SK-N-SH (cell line): ENCODE results near the gene NAT8L. TPM values are rescaled to one million over a fixed set of nuclear protein-coding genes. Genes with fewer than 3 reads are reported as not detected.

ENCODE experiments used
- CTCF ChIA-PET: fragments of 300-600, 350-600 bp; formaldehyde crosslinking; extraction: SDS; loops from one replicate; lab custom pipeline; 2021; lab: Yijun Ruan, JAX
- POLR2A ChIA-PET: fragments of 350-600 bp; sonication (Branson Sonifier 250); formaldehyde crosslinking; extraction: SDS; loops from one replicate; lab custom pipeline; 2020; ENCODE audit warnings: antibody characterized with exemption, inconsistent platforms; lab: Yijun Ruan, JAX
- DNase-seq: peaks from one replicate; pipeline ENCODE4 v3.0.0; 2012
- H2AFZ ChIP-seq: fragments of 200-600 bp; sonication (generic); 2 replicates; pipeline ENCODE4 v1.8.1; 2016; ENCODE audit warnings: antibody characterized with exemption, mild to moderate bottlenecking, low read depth
- H3F3A ChIP-seq: fragments of 200-600 bp; sonication (generic); replicated peaks from 2 replicates; pipeline ENCODE3; 2016; ENCODE audit warnings: antibody characterized with exemption, mild to moderate bottlenecking; ENCODE audit not compliant: insufficient read depth
- H3K27ac ChIP-seq, 2 experiments: fragments of 200-500 bp in 1 of 2; fragments of 200-600 bp in 1 of 2; sonication (Bioruptor generic) in 1 of 2; sonication (generic), shearing (Covaris generic) in 1 of 2; 2 replicates each; pipeline versions ENCODE4 v1.5.1 to v1.6.1; 2014 to 2016; ENCODE audit warnings: low read depth in 2 of 2, inconsistent platforms in 1 of 2, low read length in 1 of 2, mild to moderate bottlenecking in 1 of 2, mixed read lengths in 1 of 2
- H3K27me3 ChIP-seq: fragments of 200-600 bp; sonication (generic), shearing (Covaris generic); 2 replicates; pipeline ENCODE4 v1.6.1; 2016; ENCODE audit warnings: mixed run types; ENCODE audit not compliant: insufficient read depth
- H3K36me3 ChIP-seq, 2 experiments: fragments of 200-500 bp in 1 of 2; fragments of 200-600 bp in 1 of 2; sonication (Bioruptor generic) in 1 of 2; sonication (generic) in 1 of 2; replicated peaks in 1 of 2; 2 replicates each; pipeline versions ENCODE3 to v1.5.1; 2014 to 2016; ENCODE audit warnings: low read length in 1 of 2, mild to moderate bottlenecking in 1 of 2; ENCODE audit not compliant: insufficient read depth in 2 of 2, control insufficient read depth in 1 of 2
- H3K4me1 ChIP-seq, 2 experiments: fragments of 200-500 bp in 1 of 2; fragments of 200-600 bp in 1 of 2; sonication (Bioruptor generic) in 1 of 2; sonication (generic), shearing (Covaris generic) in 1 of 2; 2 replicates each; pipeline versions ENCODE4 v1.5.1 to v1.6.1; 2014 to 2016; ENCODE audit warnings: low read depth in 1 of 2, low read length in 1 of 2, mixed run types in 1 of 2; ENCODE audit not compliant: insufficient read depth in 2 of 2, control insufficient read depth in 1 of 2
- H3K4me2 ChIP-seq: fragments of 200-600 bp; sonication (generic), shearing (Covaris generic); 2 replicates; pipeline ENCODE4 v1.6.1; 2017; ENCODE audit warnings: mixed run types
- H3K4me3 ChIP-seq, 2 experiments: fragments of 200-500 bp in 1 of 2; fragments of 200-600 bp in 1 of 2; sonication (Bioruptor generic) in 1 of 2; sonication (generic), shearing (Covaris generic) in 1 of 2; 2 replicates each; pipeline versions ENCODE4 v1.5.1 to v1.8.1; 2014 to 2016; ENCODE audit warnings: low read depth in 2 of 2, inconsistent platforms in 1 of 2, low read length in 1 of 2, mild to moderate bottlenecking in 1 of 2, mixed read lengths in 1 of 2, moderate library complexity in 1 of 2
- H3K79me2 ChIP-seq: fragments of 200-600 bp; sonication (generic); 2 replicates; pipeline ENCODE4 v1.8.1; 2017; ENCODE audit warnings: mild to moderate bottlenecking; ENCODE audit not compliant: insufficient read depth
- H3K9ac ChIP-seq: fragments of 200-600 bp; sonication (generic); 2 replicates; pipeline ENCODE4 v1.6.1; 2017; ENCODE audit warnings: mixed run types
- H3K9me2 ChIP-seq: fragments of 200-600 bp; sonication (generic); 2 replicates; pipeline ENCODE4 v1.6.1; 2017; ENCODE audit warnings: mixed run types
- H3K9me3 ChIP-seq: fragments of 200-600 bp; sonication (generic); 2 replicates; pipeline ENCODE4 v1.6.1; 2017; ENCODE audit warnings: mixed run types, mild to moderate bottlenecking, moderate library complexity
- H4K20me1 ChIP-seq: fragments of 200-600 bp; sonication (generic); 2 replicates; pipeline ENCODE4 v1.6.1; 2017; ENCODE audit warnings: mild to moderate bottlenecking, mixed run types; ENCODE audit not compliant: insufficient read depth
- ELF1 ChIP-seq: IDR thresholded peaks from 2 replicates; pipeline ENCODE4 v1.4.0; 2012
- EZH2phosphoT487 ChIP-seq: fragments of 200-600 bp; sonication (generic); IDR thresholded peaks from 2 replicates; pipeline ENCODE4 v1.6.1; 2017; ENCODE audit warnings: low read depth, mixed run types, mild to moderate bottlenecking, antibody characterized with exemption, moderate library complexity, borderline replicate concordance
- FOSL2 ChIP-seq: IDR thresholded peaks from 2 replicates; pipeline ENCODE4 v1.4.0; 2012; ENCODE audit warnings: low read depth, mild to moderate bottlenecking, moderate library complexity, borderline replicate concordance
- FOXJ3 ChIP-seq: sonication (generic); formaldehyde crosslinking; IDR thresholded peaks from 2 replicates; pipeline ENCODE4 v1.5.1; 2020; ENCODE audit warnings: mild to moderate bottlenecking, missing genetic modification reagents
- GATA2 ChIP-seq: sonication (generic); formaldehyde crosslinking; IDR thresholded peaks from 2 replicates; pipeline ENCODE4 v1.5.0; 2020; ENCODE audit warnings: mild to moderate bottlenecking, missing genetic modification reagents
- NRF1 ChIP-seq: IDR thresholded peaks from 2 replicates; pipeline ENCODE4 v1.6.1; 2012; ENCODE audit warnings: low read depth, mild to moderate bottlenecking, low read length
- RXRA ChIP-seq: IDR thresholded peaks from 2 replicates; pipeline ENCODE4 v1.4.0; 2012; ENCODE audit warnings: low read depth, mild to moderate bottlenecking, borderline replicate concordance
- SIN3A ChIP-seq: IDR thresholded peaks from 2 replicates; pipeline ENCODE4 v1.6.1; 2012; ENCODE audit warnings: low read depth, mild to moderate bottlenecking, low read length, moderate library complexity, borderline replicate concordance
- WGBS: methylation state at CpG from one replicate; pipeline ENCODE4 v1.1.6; 2017; ENCODE audit warnings: low lambda C conversion rate; 5-methylcytosine and 5-hydroxymethylcytosine counted together
- polyA plus RNA-seq, 3 experiments: library from polyadenylated mRNA; depleted of rRNA; stranded (reverse); fragments of >200 nt; gene quantifications; 2 replicates each; pipeline ENCODE4 v1.2.3, GENCODE V29; 2012
- TF ChIP-seq, protein P1 (sequence below): IDR thresholded peaks from 2 replicates; pipeline ENCODE4 v1.4.0; 2012; ENCODE audit warnings: low read depth, borderline replicate concordance
- TF ChIP-seq, protein P2 (sequence below): fragments of 200-600 bp; sonication (generic); IDR thresholded peaks from 2 replicates; pipeline ENCODE4 v1.6.1; 2017; ENCODE audit warnings: antibody characterized with exemption, mild to moderate bottlenecking, moderate library complexity
- TF ChIP-seq, protein P3 (sequence below): fragments of 150-350 bp; IDR thresholded peaks from 2 replicates; pipeline ENCODE4 v1.6.1; 2017; ENCODE audit warnings: antibody characterized with exemption, low read length, low read depth, borderline replicate concordance
- TF ChIP-seq, protein P4 (sequence below): IDR thresholded peaks from 2 replicates; pipeline ENCODE4 v1.4.0; 2012; ENCODE audit warnings: low read depth, borderline replicate concordance

Gene NAT8L
- polyA plus RNA-seq, 1 of the 3 experiments (the other 2 are of a cell fraction): 0.43 TPM

DNA sequence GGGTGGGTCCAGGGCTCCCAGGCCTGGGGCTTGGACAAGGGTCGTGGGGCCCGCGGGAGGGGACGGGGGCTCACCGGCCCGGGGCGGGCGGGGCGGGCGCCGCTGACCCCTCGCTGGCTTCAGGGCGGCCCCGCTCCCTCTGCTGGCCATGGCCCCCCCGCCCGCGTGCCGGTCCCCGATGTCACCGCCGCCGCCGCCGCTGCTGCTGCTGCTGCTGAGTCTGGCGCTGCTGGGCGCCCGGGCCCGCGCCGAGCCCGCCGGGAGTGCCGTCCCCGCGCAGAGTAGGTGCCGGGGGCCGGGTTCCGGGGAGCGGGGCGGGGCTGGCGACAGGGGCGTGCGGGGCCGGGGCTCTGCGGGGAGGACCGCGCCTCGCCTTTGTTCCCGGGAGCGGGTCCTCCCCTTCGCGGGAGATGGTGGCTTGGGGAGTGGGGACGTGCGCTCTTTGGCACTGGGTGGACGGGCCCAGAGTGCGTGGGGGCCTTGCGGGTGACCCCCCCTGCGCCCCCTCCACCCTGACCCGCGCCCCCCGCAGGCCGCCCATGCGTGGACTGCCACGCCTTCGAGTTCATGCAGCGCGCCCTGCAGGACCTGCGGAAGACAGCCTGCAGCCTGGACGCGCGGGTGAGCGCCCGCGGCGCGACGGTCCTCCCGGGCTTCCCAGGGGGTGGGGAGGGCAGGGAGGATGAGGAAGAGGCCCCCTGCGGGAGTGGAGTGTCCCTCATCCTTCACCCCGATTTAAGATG is 16.8 kb upstream of the NAT8L start:
- peaks cover 5% of the 10 kb centered on the region; the same call in 1 of the 2 replicates for H3K79me2 ChIP-seq
- TF ChIP-seq, protein P1, sequence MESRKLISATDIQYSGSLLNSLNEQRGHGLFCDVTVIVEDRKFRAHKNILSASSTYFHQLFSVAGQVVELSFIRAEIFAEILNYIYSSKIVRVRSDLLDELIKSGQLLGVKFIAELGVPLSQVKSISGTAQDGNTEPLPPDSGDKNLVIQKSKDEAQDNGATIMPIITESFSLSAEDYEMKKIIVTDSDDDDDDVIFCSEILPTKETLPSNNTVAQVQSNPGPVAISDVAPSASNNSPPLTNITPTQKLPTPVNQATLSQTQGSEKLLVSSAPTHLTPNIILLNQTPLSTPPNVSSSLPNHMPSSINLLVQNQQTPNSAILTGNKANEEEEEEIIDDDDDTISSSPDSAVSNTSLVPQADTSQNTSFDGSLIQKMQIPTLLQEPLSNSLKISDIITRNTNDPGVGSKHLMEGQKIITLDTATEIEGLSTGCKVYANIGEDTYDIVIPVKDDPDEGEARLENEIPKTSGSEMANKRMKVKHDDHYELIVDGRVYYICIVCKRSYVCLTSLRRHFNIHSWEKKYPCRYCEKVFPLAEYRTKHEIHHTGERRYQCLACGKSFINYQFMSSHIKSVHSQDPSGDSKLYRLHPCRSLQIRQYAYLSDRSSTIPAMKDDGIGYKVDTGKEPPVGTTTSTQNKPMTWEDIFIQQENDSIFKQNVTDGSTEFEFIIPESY: no peak
- TF ChIP-seq SIN3A (no peak), FOSL2 (no peak), NRF1 (no peak), ELF1 (no peak), FOXJ3 (CRISPR knock-in tag) (no peak)
- TF ChIP-seq, protein P2, sequence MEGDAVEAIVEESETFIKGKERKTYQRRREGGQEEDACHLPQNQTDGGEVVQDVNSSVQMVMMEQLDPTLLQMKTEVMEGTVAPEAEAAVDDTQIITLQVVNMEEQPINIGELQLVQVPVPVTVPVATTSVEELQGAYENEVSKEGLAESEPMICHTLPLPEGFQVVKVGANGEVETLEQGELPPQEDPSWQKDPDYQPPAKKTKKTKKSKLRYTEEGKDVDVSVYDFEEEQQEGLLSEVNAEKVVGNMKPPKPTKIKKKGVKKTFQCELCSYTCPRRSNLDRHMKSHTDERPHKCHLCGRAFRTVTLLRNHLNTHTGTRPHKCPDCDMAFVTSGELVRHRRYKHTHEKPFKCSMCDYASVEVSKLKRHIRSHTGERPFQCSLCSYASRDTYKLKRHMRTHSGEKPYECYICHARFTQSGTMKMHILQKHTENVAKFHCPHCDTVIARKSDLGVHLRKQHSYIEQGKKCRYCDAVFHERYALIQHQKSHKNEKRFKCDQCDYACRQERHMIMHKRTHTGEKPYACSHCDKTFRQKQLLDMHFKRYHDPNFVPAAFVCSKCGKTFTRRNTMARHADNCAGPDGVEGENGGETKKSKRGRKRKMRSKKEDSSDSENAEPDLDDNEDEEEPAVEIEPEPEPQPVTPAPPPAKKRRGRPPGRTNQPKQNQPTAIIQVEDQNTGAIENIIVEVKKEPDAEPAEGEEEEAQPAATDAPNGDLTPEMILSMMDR: peak; percentile 11; the same call in 1 of the 2 replicates
- no peaks in the 10 kb centered on the region for H3K9me3 ChIP-seq
- no peaks in the 10 kb centered on the region for H3K9me2 ChIP-seq
- H3K36me3 ChIP-seq: no peaks in the 10 kb centered on the region
- DNase-seq: peak; percentile 81
- ChIA-PET POLR2A (no interaction called here), CTCF (no interaction called here)
- peaks cover 12% of the 10 kb centered on the region for H3F3A ChIP-seq
- H3K27me3 ChIP-seq: no peaks in the 10 kb centered on the region
- peak overlapping the region in 1 of 2 experiments; percentile 36; a peak in 1 of 4 replicates for H3K27ac ChIP-seq
- H3K9ac ChIP-seq: peak overlapping the region; percentile 52; the same call in 1 of the 2 replicates
- peak overlapping the region; percentile 94 for H3K4me2 ChIP-seq
- peaks cover 8% of the 10 kb centered on the region; the same call in 1 of the 2 replicates for H4K20me1 ChIP-seq
- H3K4me1 ChIP-seq: peaks cover 0 to 7% of the 10 kb centered on the region in 2 experiments; a peak in 1 of 4 replicates
- WGBS: 10% methylated on average over 13 of the region's 80 CpGs
- H3K4me3 ChIP-seq: peak overlapping the region; percentile 76 to 78
- no peak overlapping the region for H2AFZ ChIP-seq

DNA sequence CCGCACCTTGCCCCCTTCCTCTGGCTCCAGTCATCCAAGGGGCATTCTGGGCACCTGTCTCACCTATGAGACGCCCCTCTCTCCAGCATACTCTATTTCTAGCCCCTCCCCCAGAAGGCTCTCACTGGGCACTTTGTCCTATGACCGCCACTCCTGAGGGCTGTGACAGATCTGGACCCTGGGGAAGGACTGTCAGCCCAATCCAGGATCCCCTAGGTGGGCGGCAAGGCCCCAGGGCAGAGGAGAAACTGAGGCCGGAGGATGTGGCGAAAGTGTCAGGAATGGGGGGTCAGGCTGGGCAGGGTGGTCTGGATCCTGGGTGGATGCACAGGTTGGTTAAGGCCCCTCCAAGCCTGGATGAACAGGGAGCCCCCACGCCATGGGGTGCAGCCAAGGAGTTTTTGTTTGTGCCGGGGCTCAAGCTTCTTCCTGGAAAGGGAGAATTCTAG is 16.2 kb upstream of the NAT8L start:
- no peaks in the 10 kb centered on the region for H3K27me3 ChIP-seq
- peaks cover 0 to 7% of the 10 kb centered on the region in 2 experiments; a peak in 1 of 4 replicates for H3K4me1 ChIP-seq
- no peak overlapping the region for H2AFZ ChIP-seq
- H4K20me1 ChIP-seq: peaks cover 8% of the 10 kb centered on the region; the same call in 1 of the 2 replicates
- H3K9me3 ChIP-seq: no peaks in the 10 kb centered on the region
- peaks cover 12% of the 10 kb centered on the region for H3F3A ChIP-seq
- H3K9me2 ChIP-seq: no peaks in the 10 kb centered on the region
- H3K4me3 ChIP-seq: peak overlapping the region; percentile 76 to 78; a peak in 3 of 4 replicates
- no peak for DNase-seq
- WGBS: 72% methylated on average over 5 of the region's 8 CpGs
- H3K36me3 ChIP-seq: no peaks in the 10 kb centered on the region
- no peak overlapping the region for H3K27ac ChIP-seq
- ChIA-PET CTCF (interaction anchor here (1.1 to 1.3 kb wide), 2 partner anchors 33 to 177 kb away, joined by 3 to 5 read pairs; no protein-coding TSS in a partner anchor), POLR2A (no interaction called here)
- peaks cover 5% of the 10 kb centered on the region; the same call in 1 of the 2 replicates for H3K79me2 ChIP-seq
- no peak overlapping the region for H3K9ac ChIP-seq
- H3K4me2 ChIP-seq: peak overlapping the region; percentile 94
- TF ChIP-seq, protein P1: no peak
- TF ChIP-seq, protein P3, sequence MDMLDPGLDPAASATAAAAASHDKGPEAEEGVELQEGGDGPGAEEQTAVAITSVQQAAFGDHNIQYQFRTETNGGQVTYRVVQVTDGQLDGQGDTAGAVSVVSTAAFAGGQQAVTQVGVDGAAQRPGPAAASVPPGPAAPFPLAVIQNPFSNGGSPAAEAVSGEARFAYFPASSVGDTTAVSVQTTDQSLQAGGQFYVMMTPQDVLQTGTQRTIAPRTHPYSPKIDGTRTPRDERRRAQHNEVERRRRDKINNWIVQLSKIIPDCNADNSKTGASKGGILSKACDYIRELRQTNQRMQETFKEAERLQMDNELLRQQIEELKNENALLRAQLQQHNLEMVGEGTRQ: no peak
- TF ChIP-seq, protein P4, sequence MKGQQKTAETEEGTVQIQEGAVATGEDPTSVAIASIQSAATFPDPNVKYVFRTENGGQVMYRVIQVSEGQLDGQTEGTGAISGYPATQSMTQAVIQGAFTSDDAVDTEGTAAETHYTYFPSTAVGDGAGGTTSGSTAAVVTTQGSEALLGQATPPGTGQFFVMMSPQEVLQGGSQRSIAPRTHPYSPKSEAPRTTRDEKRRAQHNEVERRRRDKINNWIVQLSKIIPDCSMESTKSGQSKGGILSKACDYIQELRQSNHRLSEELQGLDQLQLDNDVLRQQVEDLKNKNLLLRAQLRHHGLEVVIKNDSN: no peak
- TF ChIP-seq EZH2phosphoT487 (no peak), RXRA (no peak), GATA2 (CRISPR knock-in tag) (no peak)
- TF ChIP-seq, protein P2: no peak
